ENCODE data around the gene TMOD4. TPM values are rescaled to one million over a fixed set of nuclear protein-coding genes. Genes with fewer than 3 reads are reported as not detected.

The TMOD4 gene
- total and polyA plus RNA-seq, 2 of the 13 experiments (the other 11 are each of a cell fraction or from before 2014, with no cell fraction given), result 0.66 TPM; not detected in 1

GRCh38 chr1:151189637-151190445 is 14.1 kb upstream of the TMOD4 start, which contains the start of gene VPS72 (continued):
- TF ChIP-seq ZNF878 (CRISPR knock-in tag; IDR thresholded peaks at IDR 0.05), result peak; percentile 76; the same call in 1 of the 2 replicates
- TF ChIP-seq RARG (CRISPR knock-in tag; IDR thresholded peaks at IDR 0.05; ENCODE audit: low read depth), result 0 out of 2 replicates have a peak, but pooled peaks have one; percentile 32
- no peak for TF ChIP-seq ZSCAN29 (CRISPR knock-in tag; conservative IDR thresholded peaks at IDR 0.05)
- TF ChIP-seq, protein P1, sequence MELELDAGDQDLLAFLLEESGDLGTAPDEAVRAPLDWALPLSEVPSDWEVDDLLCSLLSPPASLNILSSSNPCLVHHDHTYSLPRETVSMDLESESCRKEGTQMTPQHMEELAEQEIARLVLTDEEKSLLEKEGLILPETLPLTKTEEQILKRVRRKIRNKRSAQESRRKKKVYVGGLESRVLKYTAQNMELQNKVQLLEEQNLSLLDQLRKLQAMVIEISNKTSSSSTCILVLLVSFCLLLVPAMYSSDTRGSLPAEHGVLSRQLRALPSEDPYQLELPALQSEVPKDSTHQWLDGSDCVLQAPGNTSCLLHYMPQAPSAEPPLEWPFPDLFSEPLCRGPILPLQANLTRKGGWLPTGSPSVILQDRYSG (CRISPR knock-in tag; IDR thresholded peaks at IDR 0.05), result peak; percentile 61; the same call in 1 of the 2 replicates
- TF ChIP-seq RBFOX2 (IDR thresholded peaks at IDR 0.05; ENCODE audit: low read depth, low read length), result peak; percentile 82
- TF ChIP-seq ZNF605 (CRISPR knock-in tag; IDR thresholded peaks at IDR 0.05), result peak; percentile 95
- TF ChIP-seq FLYWCH1 (CRISPR knock-in tag; IDR thresholded peaks at IDR 0.05), result peak; percentile 55; the same call in 1 of the 2 replicates
- TF ChIP-seq SALL1 (CRISPR knock-in tag; IDR thresholded peaks at IDR 0.05), result peak; percentile 86
- TF ChIP-seq CHCHD3 (CRISPR knock-in tag; IDR thresholded peaks at IDR 0.05), result no peak
- peak; percentile 96 for TF ChIP-seq POLR2AphosphoS5 (IDR thresholded peaks at IDR 0.05; ENCODE audit: low read depth, low read length)
- peak; percentile 87 for TF ChIP-seq ELF4 (CRISPR knock-in tag; IDR thresholded peaks at IDR 0.05; ENCODE audit: borderline replicate concordance)
- no peak; the same call in 1 of the 2 replicates for TF ChIP-seq ZNF629 (CRISPR knock-in tag; conservative IDR thresholded peaks at IDR 0.05)
- TF ChIP-seq ZNF646 (CRISPR knock-in tag; IDR thresholded peaks at IDR 0.05), result peak; percentile 43; the same call in 1 of the 2 replicates
- peak; percentile 74 for TF ChIP-seq ZBTB25 (CRISPR knock-in tag; IDR thresholded peaks at IDR 0.05)
- no peak for TF ChIP-seq ZNF326 (CRISPR knock-in tag; IDR thresholded peaks at IDR 0.05; ENCODE audit: borderline replicate concordance)
- peak; percentile 72 for TF ChIP-seq TEAD3 (CRISPR knock-in tag; optimal IDR thresholded peaks at IDR 0.05; ENCODE audit: borderline replicate concordance)
- TF ChIP-seq KDM4B (CRISPR knock-in tag; IDR thresholded peaks at IDR 0.05), result peak; percentile 79; the same call in 1 of the 2 replicates
- TF ChIP-seq GATAD1 (CRISPR knock-in tag; IDR thresholded peaks at IDR 0.05), result peak; percentile 91
- TF ChIP-seq HES4 (CRISPR knock-in tag; IDR thresholded peaks at IDR 0.05; ENCODE audit: borderline replicate concordance), result 0 out of 2 replicates have a peak, but pooled peaks have one; percentile 15
- TF ChIP-seq KMT2B (CRISPR knock-in tag; IDR thresholded peaks at IDR 0.05), result peak; percentile 93

Data from HepG2 (cell line).